GM19455 (cell line): ENCODE measurements around the gene TSPAN2.

Source experiments
- ATAC-seq: cut with Tn5 transposase; IDR thresholded peaks from one replicate; pipeline ENCODE4 v1.9.1; 2021; ENCODE audit not compliant: unreplicated experiment

Gene TSPAN2

DNA sequence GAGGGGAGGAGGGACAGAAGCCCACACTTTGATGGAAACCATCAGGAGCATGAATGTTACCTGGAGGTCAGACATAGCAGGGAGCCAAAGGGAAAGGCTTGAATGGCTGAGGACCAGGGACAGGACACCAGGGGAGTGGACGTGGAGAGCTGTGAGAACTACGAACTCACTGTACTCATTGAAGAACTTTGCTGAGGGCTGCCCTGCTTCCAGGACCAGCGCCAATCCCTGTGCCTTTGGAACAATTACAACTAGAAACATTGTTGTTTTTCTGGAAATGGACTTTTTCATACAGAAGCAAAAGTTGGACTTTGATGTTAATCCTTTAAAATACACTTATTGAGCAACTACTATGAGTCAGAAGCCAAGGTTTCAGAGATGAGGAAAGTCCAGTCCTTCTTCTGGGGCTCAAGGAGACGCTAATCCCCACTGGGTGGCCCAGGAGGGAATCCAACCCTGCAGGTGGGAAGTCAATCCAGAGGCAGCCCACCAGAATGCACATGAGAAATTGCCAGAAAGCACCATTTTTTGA lies 12.9 kb downstream of the TSPAN2 start:
- no peak for ATAC-seq

- no peak for ATAC-seq
Observed at GRCh38 chr1:115074839-115075534, 14.3 kb downstream of the TSPAN2 start.

- no peak for ATAC-seq
Observed at GRCh38 chr1:115073298-115074087, 15.8 kb downstream of the TSPAN2 start.

GRCh38 chr1:115071012-115071664 lies 18.2 kb downstream of the TSPAN2 start:
- ATAC-seq, result no peak

GRCh38 chr1:115069659-115070308 lies 19.5 kb downstream of the TSPAN2 start:
- ATAC-seq, result no peak

DNA sequence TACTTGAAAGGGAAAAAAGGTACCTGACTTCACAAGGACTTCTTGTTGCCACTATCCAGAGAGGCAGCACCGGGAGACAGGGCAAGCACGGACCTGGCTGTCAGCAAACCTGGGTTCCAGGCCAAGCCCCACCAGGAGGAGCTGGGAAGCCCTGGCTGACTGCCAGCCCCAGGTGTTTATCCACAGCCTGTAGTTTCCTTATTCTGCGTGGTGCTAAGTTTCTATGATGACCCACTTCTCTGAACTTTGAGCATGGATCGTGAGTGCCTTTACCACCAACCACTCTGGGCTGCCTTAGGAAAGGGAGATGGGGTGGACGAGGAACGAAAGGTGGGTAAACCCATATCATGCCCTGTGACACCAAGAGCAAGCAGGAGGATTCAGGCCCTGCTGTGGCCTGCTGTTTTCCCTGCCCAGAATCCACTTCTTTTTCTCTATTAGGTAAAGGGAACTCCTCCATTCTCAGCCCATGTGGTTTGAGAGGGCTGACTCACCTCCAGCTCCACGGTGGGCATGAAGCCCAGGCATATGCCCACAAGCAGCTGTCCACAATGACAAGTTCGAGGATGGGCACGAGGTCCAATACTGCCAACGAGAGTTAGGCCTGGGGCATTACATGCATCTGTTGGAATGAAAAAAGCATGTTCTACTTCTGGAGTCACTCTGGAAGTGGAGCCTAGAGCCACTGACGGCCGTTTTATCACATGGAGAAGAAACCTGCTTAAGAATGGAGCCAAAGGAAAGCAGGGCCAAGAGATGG lies 20.3 kb downstream of the TSPAN2 start:
- ATAC-seq, result no peak

DNA sequence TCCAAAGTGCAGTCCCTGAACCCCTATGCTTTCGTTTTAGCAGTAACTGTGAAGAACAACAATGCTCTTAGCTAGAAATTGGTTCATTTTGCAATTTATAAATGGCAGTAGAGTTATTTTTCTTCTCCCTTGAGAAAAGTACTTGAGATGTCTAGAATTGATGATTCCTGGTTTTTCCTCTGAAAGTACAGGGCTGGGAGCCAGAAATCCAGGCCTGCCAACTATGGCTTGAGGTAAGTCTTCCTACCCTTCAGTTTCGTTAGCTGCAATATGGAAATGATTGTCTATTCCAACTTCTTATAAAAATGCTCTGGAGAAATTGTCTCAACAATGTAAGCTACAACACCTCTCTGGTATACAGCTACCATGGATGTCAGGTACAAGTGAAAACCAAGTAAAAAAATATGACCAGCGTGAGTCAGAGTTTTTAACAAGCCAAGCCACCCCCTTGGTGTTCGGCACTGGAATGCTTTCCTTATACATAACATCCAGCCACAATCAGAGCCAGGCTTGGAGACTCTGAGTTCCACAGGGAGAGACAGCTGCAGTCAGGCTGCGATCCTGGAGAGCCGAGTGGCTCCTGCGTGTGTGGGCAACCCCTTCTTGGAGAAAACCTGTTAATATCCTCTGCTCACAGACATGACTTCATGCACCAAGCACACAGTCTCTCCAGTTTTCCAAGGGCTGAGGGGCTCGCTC lies 22.0 kb downstream of the TSPAN2 start:
- no peak for ATAC-seq

GRCh38 chr1:115065021-115065420 lies 24.3 kb downstream of the TSPAN2 start:
- ATAC-seq, result no peak

- no peak for ATAC-seq
Observed at GRCh38 chr1:115064461-115064860, 24.8 kb downstream of the TSPAN2 start.

DNA sequence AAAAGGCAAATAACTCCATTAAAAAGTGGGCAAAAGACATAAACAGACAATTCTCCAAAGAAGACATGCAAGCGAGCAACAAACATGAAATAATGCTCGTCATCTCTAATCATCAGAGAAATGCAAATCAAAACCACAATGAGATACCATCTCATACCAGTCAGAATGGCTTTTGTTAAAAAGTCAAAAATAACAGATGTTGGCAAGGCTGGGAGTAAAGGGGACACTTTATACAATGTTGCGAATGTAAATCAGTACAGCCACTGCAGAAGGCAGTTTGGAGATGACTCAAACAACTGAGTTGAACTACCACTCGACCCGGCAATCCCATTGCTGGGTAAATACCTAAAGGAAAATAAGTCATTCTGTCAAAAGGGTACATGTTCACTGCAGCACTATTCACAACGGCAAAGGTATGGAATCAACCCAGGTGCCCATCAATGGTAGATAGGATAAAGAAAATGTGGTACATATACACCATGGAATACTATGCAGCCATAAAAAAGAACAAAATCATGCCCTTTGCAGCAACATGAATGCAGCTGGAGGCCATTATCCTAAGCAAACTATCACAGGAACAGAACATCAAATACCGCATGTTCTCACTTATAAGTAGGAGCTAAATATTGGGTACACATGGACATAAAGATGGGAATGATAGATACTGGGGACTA lies 25.9 kb downstream of the TSPAN2 start:
- ATAC-seq, result no peak

- ATAC-seq, result no peak
Observed at GRCh38 chr1:115062542-115063004, 26.7 kb downstream of the TSPAN2 start.

DNA sequence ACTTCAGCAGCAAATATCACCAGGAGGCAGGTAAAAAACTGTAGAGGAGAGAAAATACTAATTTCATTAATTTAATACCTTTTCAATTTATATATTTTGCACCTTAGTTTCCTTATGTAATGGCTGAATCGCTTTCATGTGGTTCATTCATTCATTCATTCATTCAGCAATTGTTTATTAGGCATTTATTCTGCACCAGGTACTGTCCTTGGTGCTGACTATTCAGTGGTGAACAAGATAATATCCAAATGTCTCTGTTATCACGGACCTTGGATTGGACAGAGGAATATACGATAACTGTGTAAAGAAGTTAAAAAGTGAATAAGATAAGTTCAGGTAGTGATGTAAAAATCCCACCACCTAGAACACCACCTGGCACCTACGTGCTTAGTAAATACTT lies 28.8 kb downstream of the TSPAN2 start:
- ATAC-seq, result no peak

DNA sequence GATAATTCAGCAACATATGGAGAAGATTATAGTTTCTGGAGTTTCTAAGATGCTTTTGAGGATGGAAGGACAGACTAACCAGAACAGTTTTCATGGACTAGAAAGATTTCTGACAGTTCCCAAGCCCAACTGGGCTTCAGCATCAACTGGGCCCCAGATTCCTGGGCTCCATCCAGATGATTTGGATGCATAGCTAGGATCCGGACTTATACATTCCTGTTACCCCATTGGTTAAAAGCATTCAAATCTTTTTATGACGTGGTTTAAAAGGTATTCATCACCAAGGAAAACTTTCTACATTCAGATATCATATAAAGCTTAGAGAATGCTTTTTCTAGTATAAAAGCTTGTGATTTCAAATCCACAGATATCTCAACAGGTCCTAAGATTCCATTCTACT lies 30.0 kb downstream of the TSPAN2 start:
- ATAC-seq, result no peak

GRCh38 chr1:115057661-115058254 lies 31.5 kb downstream of the TSPAN2 start:
- no peak for ATAC-seq

DNA sequence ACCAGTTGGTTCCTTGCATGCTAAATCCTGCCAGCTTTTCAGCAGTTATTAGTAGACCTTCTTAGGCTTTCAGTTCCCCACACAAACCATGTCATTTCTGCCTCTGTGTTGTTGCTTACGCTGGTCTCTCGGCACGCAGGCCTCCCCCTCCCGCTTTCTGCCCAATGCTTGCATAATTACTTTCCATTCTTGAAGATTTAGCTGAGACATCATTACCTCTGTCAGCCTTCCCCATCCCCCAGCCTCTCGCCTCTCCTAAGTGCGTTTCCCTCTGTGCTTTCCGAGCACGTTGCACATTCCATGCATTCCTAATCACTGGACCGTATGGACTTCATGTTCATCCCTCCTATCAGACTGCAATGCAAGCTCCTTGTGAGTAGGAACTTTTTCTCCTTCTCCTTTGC lies 32.9 kb downstream of the TSPAN2 start:
- ATAC-seq, result no peak

GRCh38 chr1:115052454-115053083 lies 36.7 kb downstream of the TSPAN2 start:
- ATAC-seq, result peak; percentile 83

DNA sequence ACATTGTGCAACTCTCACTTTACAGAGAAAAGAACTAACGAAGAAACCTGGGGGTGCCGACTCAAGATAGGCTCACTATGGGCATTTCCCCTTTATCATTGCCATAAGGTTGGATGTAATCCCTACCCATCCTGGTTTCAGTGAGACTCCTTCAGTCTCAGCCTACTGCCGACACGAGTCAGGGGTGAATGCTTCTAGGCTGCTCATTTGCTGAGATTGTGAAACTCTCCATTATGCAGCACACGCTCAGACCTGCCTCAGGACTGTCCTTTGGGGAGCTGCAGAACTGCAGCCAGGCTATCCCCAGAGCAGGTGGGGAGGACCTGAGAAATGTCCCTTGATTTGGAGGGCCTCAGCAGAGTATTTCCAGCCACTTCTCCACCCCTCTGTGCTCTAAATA lies 37.5 kb downstream of the TSPAN2 start:
- ATAC-seq, result no peak

GRCh38 chr1:115046751-115047150 lies 42.6 kb downstream of the TSPAN2 start:
- ATAC-seq, result no peak
